COLO829 (cell line): ENCODE results near the gene ZC3H10.
"Not testable (repeated sequence)": the region's sequence is repeated elsewhere in the genome, so short reads cannot be mapped to it uniquely, and the experiment has no call there.

Experiments used
- DNase-seq: peaks from one replicate; pipeline ENCODE4 v3.0.0; 2012; ENCODE audit warnings: low spot score

The ZC3H10 gene

GRCh38 chr12:56154818-56155217 lies 36.8 kb downstream of the ZC3H10 start:
- DNase-seq: no peak

GRCh38 chr12:56155256-56155845 lies 37.3 kb downstream of the ZC3H10 start:
- DNase-seq: no peak

- not testable (repeated sequence) for DNase-seq
Observed at GRCh38 chr12:56156464-56157200, 38.6 kb downstream of the ZC3H10 start.

GRCh38 chr12:56157201-56158028 lies 39.3 kb downstream of the ZC3H10 start:
- peak; percentile 50 for DNase-seq

- peak; percentile 96 for DNase-seq
Observed at GRCh38 chr12:56158029-56158925, 40.2 kb downstream of the ZC3H10 start, which contains the start of gene MYL6. Gene MYL6 (plus strand): TSS chr12:56158359. CDS start chr12:56158402, 43 bp downstream.

- peak; percentile 53 for DNase-seq
Observed at GRCh38 chr12:56158926-56159461, 40.9 kb downstream of the ZC3H10 start.

- no peak for DNase-seq
Observed at GRCh38 chr12:56159482-56160192, 41.6 kb downstream of the ZC3H10 start.

GRCh38 chr12:56160193-56160763 lies 42.2 kb downstream of the ZC3H10 start:
- DNase-seq: no peak

- no peak for DNase-seq
Observed at GRCh38 chr12:56160894-56161689, 43.0 kb downstream of the ZC3H10 start.

- DNase-seq: no peak
Observed at GRCh38 chr12:56161690-56162351, 43.8 kb downstream of the ZC3H10 start.

GRCh38 chr12:56162468-56163290 lies 44.6 kb downstream of the ZC3H10 start:
- no peak for DNase-seq

- DNase-seq: no peak
Observed at GRCh38 chr12:56163533-56164344, 45.7 kb downstream of the ZC3H10 start.

- no peak for DNase-seq
Observed at GRCh38 chr12:56164345-56164729, 46.3 kb downstream of the ZC3H10 start.

GRCh38 chr12:56165369-56165768 lies 47.3 kb downstream of the ZC3H10 start:
- no peak for DNase-seq

- DNase-seq: no peak
Observed at GRCh38 chr12:56169229-56169759, 51.2 kb downstream of the ZC3H10 start.

GRCh38 chr12:56172839-56173238 lies 54.8 kb downstream of the ZC3H10 start:
- no peak for DNase-seq
